DMS153 treated with DMSO at 0.1 percent for 48 hours (cell line): Measurements from ENCODE around the gene NDUFS7.
A peak's percentile ranks its signal among the peaks of the same experiment; 100 is the strongest.
"Not testable (repeated sequence)": the region's sequence is repeated elsewhere in the genome, so short reads cannot be mapped to it uniquely, and the experiment has no call there.

Source experiments
- DNase-seq: peaks from one replicate; lab custom pipeline; 2025; ENCODE audit not compliant: unreplicated experiment; lab: John Stamatoyannopoulos, UW

The NDUFS7 gene

DNA sequence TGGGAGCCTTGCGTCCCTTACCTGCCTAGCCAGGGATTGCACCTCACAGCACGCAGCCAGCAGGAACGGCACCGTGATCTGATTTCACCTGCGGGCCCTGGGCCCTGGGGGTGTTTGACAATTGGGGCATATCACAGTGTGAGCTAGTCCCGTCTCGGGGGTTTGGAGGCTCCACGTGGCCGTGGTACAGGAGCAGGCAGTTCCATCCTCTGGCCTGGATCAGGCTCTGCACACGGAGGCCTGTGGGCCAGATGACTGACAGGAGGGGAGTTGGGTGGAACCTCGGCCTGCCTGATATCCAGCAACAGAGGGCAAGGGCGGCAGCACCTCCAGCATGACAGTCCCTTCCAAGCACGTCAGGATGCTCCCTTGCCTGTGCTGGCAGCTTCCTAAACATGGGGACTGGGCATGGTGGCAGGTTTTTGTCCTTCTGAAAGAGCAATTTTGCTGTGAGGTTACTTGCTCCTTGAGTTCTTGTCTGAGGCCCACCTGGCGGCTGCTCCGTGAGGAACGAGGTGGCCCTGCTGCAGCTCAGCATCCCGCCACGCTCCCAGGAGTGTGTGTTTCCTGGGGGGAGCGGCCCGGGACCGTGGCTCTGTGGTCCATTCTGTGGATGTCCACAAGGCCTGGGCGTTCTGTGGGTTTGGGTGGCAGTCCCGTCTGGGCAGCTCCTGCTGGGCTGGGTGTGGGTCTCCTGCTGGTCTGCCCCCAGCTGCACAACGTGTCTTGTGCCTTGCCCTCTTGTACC lies 48.2 kb downstream of the NDUFS7 start:
- no peak for DNase-seq

GRCh38 chr19:1432507-1432887 lies 48.8 kb downstream of the NDUFS7 start:
- DNase-seq: no peak

- no peak for DNase-seq
These were observed 49.7 kb downstream of the NDUFS7 start for GRCh38 chr19:1433119-1434039.

DNA sequence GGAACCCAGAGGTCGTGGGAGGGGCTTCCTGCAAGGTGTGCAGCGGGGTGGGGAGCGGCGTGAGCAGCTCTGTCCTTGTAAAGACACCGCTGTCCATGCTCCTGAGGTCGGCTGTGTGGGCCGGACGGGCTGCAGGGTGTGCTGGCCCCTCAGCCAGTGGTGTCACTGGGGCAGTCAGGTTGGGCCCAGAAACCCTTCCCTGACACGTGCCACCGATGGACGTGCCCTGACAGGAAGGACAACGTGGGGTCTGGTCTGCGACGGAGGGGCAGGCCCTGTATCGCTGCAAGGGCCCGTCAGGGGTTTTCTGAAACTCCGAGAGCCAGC lies 50.3 kb downstream of the NDUFS7 start:
- DNase-seq: no peak

GRCh38 chr19:1434577-1435060 lies 50.9 kb downstream of the NDUFS7 start:
- DNase-seq: no peak

- no peak for DNase-seq
These were observed 51.8 kb downstream of the NDUFS7 start for GRCh38 chr19:1435378-1435989.

- DNase-seq: no peak
These were observed 53.9 kb downstream of the NDUFS7 start for GRCh38 chr19:1437609-1438008.

GRCh38 chr19:1438035-1438932 lies 54.6 kb downstream of the NDUFS7 start, which contains the start of gene RPS15:
Gene RPS15, plus strand, starts transcription at chr19:1438396. Its CDS starts 30 bp downstream, at chr19:1438426.
- DNase-seq: peak; percentile 52

DNA sequence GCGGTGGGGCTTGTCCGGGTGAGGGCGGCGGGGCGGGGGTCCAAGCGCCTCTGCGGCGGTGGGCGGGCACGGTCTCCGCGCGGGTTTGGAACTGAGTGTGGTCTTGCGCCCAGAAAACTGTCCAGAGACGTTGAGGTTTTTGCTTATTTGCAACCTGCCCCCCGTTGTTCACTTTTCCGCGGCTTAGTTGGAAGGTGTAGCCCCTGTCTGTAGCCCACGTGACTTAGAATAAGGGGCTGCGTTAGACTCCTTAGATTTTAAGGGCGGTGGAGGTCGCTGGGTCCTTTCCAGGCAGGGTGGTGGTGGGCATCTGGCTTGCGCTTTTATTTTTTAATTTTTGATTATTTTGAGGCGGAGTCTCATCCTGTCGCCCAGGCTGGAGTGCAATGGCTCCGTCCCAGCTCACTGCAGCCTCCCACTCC lies 55.2 kb downstream of the NDUFS7 start:
- DNase-seq: no peak

- not testable (repeated sequence) for DNase-seq
These were observed 56.1 kb downstream of the NDUFS7 start for GRCh38 chr19:1439525-1440417.

GRCh38 chr19:1440418-1440801 lies 56.7 kb downstream of the NDUFS7 start:
- no peak for DNase-seq

DNA sequence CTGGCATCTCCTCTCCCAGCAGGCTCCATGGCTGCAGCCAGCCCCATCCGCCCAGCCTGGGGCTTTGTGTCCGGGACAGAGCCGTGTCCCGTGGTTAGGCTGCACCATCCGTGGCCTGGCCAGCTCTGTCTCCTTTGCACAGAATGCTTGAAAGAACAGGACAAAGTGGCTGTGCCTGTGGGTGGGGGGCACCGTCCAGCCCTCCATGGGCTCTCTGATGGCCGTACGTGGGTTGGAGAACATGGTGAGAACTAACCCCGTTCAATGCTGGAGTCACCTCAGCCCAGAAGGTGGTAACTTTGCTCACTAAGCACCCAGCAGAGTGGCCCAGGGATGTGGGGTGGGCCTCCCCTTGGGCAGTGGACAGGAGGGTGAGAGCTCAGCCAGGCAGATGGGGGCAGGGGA lies 57.3 kb downstream of the NDUFS7 start:
- no peak for DNase-seq

DNA sequence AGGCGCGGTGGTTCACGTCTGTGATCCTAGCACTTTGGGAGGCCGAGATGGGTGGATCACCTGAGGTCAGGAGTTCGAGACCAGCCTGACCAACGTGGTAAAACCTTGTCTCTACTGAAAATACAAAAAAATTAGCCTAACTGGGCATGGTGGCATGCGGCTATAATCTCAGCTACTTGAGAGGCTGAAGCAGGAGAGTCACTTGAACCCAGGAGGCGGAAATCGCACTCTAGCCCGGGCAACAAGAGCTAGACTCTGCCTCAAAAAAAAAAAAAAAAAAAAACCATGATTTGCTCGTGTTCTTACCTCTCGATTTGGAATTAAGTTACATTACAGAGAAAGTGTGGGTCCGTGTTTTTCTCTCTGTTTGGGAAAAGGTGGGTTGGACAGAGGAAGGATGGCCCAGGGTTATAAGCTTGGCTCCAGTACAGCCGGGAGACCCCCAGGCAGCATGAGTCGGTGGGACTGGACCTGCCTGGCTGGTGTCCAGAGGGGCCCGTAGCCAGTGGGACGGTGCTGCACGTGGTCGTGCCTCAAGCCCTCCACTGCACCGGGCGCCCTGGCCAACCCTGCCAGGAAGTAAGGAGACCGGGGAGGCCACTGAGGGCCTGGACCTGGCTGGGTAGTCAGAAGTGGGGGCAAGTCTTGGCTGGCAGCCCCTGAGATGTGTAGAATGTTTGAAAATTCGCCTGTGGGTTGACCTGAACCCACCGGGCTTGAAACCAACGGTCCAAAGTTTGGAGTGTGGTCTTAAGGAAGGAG lies 58.2 kb downstream of the NDUFS7 start:
- no peak for DNase-seq
